Activated CD4-positive, CD25-positive, alpha-beta regulatory T cell treated with anti-CD3 and anti-CD28 coated beads, Interleukin-2, amount 50 U/mL, for 16 hours (primary cell): ENCODE results near the gene LRFN4.
A peak's percentile ranks its signal among the peaks of the same experiment; 100 is the strongest.
"Not testable (repeated sequence)": the region's sequence is repeated elsewhere in the genome, so short reads cannot be mapped to it uniquely, and the experiment has no call there.

Experiments used
- DNase-seq: peaks from one replicate; pipeline ENCODE4 v3.0.0-alpha.2; 2020; ENCODE audit warnings: low read depth, low spot score

Gene LRFN4

DNA sequence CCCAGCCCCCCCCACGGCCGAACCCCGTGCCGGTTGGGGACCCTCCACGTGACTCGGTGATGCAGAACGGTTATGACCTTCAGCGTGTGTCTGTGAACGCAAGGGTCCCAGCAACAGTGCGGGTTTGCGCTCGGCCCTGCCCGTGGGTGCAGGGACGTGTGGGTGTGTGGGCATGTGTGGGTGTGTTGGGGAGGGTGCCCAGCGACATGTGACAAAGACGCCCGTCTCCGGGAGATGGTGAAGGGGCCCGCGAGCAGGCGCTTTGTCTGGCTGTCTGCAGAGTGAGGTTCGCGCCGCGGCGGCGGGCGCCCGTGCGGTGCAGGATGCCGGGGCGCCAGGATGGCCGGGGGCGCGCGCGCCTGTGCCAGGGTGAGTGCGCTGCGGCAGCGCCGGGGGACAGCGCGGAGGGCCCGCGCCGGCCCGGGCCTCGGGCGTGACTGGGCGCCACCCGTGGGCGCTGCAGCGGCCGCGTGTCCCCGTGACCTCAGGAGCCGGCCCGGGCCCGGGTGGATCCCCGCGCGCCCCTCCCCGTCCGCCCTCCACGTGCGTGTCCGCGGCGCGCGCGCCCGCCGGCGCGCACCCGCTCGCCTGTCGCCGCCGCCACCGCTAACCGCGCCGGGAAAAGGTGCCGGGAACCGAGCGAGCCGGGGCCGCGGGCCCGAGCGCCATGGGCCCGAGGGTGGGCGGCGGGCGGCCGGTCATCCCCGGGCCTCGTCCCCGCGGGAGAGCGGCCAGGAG is at the start of gene LRFN4:
TSS of gene LRFN4 (plus strand) at position 569 of the 738 bp plus-strand sequence. CDS start 681 bp downstream, outside the sequence.
- DNase-seq = no peak

DNA sequence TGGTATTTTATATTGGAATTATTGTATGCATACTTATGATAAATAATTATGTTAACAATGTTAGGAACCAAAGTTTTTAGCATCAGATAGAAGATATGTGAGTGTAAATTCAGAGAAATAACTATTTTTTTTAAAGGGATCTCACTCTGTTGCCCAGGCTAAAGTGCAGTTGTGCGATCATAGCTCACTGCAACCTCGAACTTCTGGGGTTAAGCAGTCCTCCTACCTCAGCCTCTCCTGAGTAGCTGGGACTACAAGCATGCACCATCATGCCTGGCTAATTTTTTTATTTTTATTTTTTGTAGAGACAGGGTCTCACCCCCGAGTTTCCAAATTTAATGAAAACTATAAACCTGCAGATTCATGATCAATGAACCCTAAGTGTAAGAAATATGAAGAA is 47.3 kb upstream of the LRFN4 start:
- no peak for DNase-seq

DNA sequence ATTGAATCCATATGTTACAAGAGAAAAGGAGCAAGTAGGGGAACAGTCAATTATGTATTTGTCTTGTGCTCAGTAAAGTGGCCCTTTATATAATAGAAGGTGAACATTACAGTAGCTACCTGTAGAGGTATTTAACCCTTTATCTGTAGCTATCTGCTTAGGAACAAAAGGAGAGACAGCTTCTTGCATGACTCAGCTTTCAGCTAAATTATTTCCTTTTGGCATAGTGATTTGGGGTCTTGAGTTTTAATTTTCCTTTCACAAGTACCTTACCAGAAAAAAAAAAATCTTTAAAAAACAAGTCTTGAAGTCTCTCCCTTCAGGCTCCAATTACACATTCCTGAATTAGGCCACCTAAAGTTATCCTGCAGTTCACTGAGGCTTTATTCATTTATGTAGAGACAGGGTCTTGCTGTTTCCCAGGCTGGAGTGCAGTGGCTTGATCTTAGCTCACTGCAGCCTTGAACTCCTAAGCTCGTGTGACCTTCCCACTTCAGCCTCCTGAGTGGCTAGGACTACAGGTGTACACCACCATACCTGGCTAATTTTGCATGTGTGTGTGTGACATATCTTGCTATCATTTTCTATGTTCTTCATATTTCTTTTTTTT is 46.2 kb upstream of the LRFN4 start:
- DNase-seq = no peak

DNA sequence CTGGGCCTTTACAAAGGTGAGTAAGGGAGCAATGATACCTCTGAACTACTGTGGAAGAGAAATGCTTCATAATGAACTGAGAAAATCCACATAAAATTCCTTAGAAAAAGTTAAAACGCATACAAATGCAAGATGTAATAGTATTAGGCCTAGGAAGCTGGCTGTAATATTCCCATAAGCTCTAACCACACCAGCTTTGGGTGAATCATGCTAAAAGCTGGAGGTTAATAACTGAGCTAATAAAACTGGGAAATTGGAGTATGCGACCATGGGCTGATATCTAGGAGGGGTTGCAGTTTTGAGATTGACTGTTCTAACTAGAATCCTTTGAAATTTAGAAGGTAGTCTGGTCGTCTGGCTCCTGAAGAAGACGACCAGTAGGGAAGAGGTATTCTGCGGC is 42.2 kb upstream of the LRFN4 start:
- no peak for DNase-seq

DNA sequence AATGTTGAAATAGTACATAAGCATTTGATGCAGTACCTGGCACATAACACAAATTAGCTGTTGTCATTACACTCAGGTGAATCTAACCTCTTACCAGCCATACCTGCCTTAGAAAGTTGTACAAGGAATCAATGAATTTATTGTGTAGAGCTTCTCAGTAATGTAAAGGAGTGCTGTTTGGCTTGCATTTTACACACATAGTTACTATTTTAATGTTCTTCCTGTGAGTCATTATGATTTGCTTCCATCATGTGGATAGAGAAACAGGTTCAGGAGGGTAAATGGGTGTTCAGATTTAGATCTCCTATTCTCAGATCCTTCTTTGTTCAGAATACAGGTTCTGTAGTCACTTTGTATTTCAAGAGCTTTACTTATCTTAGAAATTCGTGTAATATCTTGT is 41.2 kb upstream of the LRFN4 start:
- no peak for DNase-seq

DNA sequence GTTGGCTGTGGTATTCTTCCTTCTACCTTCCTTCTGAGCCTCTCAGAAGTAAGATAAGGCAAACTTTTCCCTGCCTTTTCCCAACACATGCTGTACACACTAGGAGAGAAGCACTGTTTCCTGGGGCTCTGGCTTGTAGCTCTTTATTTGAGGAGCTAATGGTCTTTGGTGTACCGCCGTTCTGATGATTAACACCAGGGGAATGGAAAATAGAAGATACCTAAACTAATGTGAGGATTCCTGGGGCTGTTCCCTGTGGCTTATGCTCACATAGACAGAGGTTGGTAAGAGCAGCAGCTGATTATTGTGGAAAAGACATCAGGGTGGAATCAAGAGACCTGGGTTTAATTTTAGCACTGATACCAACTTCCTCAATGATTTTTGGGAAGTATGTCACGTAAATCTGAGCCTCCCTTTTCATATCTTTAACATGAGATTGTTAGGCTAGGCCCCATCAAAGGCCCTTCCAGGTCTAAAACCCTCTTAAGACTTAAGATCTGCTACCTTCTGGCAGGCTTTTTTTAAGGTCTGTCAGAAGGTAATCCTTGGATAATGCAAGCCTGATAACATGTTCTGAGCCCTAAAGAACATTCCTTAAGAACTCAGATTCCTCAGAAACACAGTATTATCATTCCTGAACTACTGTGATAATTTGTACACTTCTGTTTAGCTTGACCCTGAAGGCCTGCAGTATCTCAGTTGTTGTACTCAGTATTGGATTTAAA is 38.5 kb upstream of the LRFN4 start:
- DNase-seq = no peak

DNA sequence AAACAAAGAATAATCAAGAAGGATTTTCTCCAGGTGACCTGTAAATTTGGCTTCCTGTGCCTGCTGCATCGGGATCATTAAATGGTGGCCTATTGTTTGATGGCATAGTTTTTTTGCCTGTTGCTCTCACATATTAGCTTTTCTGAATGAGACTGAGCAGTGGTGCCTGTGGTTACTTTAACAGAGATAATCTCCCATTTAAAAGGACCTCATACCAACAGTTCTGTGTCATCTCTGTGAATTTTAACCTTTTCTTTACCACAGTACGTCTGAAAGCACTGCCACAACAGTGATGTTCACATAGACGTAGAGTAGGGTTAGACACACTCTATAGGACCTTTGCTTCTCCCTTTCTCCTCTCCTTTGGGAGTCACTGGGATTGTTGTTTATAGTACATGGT is 36.5 kb upstream of the LRFN4 start:
- DNase-seq = no peak

DNA sequence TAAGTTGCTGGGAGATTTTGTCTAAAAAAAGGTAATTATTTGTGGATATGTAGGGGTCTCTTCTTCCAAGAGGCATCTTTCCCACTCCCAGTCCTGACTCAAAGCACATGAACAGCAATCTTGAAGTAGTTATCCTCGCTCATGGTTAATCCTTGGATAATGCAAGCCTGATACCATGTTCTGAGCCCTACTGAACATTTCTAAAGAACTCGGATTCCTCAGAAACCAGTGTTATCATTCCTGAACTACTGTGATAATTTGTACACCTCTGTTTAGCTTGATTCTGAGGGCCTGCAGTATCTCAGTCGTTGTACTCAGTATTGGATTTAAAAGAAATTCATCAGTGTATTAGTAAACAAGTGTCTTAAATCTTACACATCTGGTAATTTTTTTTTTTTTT is 36.0 kb upstream of the LRFN4 start:
- DNase-seq = no peak

DNA sequence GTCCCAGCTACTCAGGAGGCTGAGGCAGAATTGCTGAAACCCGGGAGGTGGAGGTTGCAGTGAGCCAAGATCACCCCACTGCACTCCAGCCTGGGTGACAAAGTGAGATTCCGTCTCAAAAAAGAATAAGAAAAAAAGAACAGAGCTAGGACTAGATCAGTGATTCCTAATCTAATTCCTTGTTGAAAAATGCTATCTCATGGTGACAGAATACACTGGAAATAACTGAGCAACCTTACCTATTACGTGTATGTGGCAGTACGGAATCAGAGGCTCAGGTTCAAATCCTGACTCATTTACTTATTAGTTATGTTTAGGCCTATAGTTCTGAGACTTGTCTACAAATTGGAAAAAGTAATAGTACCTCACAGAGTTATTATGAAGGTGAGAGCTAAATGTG is 33.2 kb upstream of the LRFN4 start:
- DNase-seq = no peak

DNA sequence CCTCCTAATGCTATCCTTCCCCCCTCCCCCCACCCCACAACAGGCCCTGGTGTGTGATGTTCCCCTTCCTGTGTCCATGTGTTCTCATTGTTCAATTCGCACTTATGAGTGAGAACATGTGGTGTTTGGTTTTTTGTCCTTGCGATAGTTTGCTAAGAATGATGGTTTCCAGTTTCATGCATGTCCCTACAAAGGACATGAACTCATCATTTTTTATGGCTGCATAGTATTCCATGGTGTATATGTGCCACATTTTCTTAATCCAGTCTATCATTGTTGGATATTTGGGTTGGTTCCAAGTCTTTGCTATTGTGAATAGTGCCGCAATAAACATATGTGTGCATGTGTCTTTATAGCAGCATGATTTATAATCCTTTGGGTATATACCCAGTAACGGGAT is 32.3 kb upstream of the LRFN4 start:
- DNase-seq = not testable (repeated sequence)

DNA sequence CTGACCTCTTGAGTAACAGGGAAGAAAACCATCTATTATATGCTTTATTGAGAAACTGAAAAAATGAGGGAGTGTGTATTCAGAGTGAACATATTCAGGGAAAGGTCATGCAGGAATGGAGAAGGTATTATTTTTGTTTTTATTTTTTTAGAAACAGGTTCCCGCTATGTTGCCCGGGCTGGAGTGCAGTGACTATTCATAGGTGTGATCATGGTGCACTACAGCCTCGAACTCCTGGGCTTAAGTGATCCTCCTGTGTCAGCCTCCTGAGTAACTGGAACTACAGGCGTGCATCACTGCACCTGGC is 22.4 kb upstream of the LRFN4 start:
- no peak for DNase-seq

DNA sequence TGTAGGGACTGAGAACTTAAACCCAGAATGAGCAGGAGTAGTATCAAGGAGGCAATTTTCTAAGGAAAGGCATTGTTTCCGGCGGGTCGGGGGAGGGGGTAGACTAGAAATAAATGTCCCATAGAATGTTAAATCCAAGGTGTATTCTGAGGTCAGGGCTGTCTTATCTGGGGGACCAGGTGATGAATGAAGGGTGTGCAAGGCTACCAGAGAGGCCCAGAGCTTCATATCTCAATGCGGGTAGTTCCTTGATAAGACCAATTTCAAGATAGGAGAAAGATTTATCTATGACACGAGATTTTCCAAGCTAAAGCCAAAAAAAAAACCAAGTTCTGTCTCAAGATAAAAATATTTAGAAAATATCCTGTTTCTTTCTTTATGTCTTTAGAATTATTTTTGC is 21.9 kb upstream of the LRFN4 start:
- DNase-seq = no peak

DNA sequence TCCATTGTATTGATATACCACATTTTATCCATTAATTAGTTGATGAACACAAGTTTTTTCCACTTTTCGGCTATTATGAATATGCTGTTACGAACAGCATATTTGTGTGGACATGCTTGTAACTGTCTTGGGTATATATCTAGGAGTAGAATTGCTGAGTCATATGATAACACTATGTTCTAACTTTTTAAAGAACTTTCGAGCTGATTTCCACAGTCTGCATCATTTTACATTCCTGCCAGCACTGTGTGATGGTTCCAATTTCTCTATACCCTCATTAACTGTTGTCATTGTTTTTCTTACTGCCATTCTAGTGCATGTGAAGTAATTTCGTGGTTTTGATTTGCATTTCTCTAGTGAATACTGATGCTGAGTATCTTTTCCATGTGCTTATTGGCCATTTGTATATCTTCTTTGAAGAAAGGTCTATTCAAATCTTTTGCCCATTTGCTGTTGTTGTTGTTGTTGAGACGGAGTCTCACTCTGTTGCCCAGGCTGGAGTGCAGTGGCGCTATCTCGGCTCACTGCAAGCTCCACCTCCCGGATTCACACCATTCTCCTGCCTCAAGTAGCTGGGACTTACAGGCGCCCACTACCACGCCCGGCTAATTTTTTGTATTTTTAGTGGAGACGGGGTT is 21.0 kb upstream of the LRFN4 start:
- no peak for DNase-seq

DNA sequence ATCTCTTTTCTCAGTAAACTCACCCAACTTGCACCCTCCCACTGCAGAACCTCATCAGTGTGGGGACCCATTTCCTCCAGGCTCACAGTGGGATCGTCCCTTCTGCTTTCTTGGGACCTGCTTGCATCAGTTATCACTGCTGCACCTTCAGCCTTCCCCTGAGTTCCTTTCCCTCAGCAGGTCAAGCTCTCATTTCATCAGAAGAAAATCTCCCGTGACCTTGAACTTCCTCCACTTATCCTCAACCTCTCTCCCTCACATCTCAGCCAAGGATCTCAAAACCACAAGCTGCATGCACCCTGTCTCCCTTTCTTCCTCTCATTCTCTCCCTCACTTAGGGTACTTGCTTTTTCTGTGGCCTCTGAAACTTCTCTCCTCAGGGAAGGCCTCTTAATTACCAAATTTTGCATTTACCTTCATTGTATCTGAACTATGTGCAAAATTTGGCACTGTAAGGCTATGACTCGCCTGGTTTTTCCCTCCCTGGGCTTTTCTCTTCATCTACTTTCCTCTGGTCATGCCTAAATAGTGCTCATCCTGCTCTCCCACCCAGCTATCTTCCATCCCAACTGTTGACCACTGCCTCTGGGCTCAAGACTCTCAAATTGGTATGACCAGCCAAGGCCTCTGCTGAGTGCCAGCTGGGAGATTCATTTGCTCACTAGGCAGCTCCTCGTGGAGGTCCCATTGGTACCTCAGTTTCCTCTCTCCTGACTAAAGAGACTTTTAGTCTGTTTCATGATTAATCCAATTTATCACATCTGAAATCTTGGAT is 16.4 kb upstream of the LRFN4 start:
- DNase-seq = no peak

DNA sequence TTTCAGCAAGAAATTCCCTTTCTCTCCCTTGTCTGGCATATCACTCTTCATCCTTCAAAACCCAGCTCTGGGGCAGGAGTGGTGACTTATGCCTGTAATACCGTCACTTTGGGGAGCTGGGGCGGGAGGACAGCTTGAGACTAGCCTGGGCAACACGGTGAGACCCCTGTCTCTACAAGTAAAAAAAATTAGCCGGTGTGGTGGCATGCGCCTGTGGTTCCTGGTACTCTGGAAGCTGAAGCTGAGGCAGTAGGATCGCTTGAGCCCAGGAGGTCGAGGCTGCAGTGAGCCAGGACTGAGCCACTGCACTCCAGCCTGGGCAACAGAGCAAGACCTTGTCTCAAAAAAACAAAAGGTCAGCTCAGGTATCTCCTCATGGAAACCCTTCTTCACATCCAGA is 15.0 kb upstream of the LRFN4 start:
- DNase-seq = no peak

DNA sequence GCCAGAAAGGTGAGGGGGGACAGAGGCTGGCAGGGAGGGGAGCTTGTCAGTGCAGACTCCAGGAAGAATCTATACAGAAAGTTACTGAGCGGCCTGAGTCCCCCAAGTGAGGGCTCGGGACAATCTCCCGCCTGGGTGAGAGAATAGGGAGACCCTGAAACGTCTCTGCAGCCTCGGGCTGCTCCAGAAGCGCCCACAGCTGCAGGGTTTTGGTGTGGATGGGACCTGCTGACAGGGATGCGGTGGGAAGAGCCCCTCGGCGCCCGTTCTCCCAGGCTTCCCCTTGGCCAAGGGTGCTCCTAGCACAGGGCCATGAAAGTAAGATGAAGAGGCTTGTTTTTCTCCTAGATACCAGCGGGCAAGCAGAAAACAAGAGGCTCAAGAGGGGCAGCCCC is 14.4 kb upstream of the LRFN4 start:
- DNase-seq = no peak

DNA sequence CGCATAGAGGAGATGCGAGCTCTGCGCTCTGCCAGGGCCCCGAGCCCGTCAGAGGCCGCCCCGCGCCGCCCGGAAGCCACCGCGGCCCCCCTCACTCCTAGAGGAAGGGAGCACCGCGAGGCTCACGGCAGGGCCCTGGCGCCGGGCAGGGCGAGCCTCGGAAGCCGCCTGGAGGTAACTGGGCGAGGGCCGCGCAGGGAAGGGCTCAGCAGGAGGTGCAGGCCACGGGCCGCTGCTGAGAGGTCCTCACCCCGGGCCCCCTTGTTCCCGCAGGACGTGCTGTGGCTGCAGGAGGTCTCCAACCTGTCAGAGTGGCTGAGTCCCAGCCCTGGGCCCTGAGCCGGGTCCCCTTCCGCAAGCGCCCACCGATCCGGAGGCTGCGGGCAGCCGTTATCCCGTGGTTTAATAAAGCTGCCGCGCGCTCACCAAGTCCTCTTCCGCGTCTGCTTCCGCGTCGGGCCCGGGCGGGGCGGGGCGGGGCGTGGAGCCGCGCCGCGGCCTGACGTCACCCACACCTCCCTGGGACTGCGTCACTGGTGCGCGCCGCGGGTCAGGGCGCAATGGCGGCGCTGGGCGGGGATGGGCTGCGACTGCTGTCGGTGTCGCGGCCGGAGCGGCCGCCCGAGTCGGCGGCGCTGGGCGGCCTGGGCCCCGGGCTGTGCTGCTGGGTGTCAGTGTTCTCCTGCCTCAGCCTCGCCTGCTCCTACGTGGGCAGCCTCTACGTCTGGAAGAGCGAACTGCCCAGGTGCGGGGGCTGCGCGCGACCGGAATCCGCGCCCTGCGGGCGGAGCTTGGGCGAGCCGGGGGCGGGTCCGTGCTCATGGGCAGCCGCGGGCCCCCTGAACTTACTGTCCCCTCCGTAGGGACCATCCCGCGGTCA is 13.7 kb upstream of the LRFN4 start, which contains the start of gene RCE1:
TSS of gene RCE1 (plus strand) at position 546 of the 880 bp plus-strand sequence. CDS start at position 561, 15 bp downstream.
- peak; percentile 83 for DNase-seq

DNA sequence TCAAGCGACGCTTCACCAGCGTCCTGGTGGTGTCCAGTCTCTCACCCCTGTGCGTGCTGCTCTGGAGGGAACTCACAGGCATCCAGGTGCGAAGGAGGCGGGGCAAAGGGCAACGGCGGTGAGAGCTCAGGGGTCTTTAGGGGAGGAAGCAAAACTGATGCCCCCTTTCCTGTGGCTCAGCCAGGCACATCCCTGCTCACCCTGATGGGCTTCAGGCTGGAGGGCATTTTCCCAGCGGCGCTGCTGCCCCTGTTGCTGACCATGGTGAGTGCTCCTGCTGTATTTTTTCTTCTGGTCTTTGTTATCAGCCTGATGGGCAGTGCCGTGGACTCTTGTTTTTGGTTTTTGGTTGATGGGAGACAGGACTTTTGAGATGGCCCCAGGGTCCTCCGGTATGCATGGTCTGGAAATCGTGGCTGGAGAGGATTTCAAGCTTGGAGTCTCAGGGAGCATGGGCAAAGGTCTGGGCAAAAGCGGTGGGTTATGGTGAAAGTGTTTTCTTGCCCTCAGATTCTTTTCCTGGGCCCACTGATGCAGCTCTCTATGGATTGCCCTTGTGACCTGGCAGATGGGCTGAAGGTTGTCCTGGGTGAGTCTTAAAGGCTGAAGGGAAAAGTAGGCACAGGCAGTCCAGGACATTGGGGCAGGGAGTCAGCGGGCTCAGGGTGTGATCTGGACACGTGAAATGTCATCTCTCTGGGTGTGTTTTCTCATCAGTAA is 12.9 kb upstream of the LRFN4 start:
- no peak for DNase-seq

DNA sequence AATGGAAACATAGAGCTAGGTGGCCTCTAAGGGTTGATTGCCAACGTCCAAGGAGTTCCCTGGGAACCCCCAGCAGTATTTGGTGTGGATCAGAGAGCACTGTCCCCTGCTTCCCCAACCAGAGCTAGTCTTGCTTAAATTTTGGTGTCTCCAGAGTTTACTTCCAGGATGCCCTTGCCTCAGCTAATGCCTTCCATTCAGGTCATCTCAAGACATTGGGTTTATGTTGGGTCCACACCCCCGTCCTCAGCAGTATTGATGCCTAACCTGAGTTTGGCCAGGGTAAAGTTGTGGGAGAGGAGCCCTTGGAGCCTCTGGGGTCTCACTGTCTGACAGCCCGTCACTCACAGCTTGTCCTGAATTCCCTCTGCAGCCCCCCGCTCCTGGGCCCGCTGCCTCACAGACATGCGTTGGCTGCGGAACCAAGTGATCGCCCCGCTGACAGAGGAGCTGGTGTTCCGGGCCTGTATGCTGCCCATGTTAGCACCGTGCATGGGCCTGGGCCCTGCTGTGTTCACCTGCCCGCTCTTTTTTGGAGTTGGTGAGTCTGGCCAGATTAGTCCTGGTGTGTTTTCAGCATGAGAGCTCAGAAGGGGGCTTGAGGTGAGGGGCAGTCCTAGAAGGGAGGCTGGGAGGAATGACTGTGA is 12.2 kb upstream of the LRFN4 start:
- no peak for DNase-seq
